EL (cell line): Measurements from ENCODE around the gene IL10RB.
"Not testable (repeated sequence)": the region's sequence is repeated elsewhere in the genome, so short reads cannot be mapped to it uniquely, and the experiment has no call there.

Experiments used
- DNase-seq: peaks from one replicate; pipeline ENCODE4 v3.0.0-alpha.2; 2016

IL10RB gene

DNA sequence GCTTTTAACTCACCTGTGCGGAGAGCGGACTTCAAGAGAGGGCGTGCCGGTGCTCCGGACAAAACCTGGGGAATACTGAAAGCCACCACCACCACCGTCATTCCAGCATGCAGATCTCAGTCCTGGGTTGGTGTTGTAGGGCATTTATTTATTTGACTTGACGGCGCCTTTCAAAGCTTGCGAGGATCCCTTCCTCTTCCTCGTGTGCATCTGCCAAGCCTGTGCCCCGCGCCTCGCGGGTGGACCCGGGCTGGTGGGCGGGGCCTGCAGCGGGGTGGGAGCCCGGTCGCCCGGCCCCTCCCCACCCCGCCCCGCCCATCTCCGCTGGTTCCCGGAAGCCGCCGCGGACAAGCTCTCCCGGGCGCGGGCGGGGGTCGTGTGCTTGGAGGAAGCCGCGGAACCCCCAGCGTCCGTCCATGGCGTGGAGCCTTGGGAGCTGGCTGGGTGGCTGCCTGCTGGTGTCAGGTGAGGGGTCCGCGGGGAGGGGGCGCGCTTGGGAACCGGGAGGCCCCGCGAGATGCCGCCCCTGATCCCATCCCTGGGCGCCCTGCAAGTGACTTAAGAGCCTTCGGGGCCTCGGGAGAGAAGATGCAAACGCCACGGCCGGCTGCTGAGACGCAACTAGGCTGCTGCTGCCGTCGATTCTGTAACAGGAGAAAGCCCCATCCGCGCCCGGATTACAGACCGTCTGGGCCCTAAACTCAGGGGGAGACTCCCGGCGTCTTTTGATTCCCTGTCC lies at the start of gene IL10RB:
Gene IL10RB (plus strand): TSS at position 318 of the 739 bp plus-strand sequence. CDS start 99 bp downstream, at position 417.
- peak; percentile 68 for DNase-seq

DNA sequence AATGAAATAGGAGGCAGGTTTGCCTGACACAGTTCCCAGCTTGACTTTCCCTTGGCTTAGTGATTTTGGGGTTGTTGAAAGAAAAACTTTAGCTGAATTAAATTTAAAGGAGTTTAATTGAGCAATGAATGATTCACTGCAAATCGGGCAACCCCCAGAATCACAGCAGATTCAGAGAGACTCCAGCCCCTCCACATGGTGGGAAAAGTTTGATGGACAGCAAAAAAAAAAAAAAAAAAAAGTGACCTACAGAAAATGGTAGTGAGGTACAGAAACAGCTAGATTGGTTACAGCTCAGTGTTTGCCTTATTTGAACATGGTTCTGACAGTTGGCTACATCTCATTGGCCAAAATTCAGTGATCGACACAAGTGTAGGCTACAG lies 49.0 kb upstream of the IL10RB start:
- DNase-seq = no peak

DNA sequence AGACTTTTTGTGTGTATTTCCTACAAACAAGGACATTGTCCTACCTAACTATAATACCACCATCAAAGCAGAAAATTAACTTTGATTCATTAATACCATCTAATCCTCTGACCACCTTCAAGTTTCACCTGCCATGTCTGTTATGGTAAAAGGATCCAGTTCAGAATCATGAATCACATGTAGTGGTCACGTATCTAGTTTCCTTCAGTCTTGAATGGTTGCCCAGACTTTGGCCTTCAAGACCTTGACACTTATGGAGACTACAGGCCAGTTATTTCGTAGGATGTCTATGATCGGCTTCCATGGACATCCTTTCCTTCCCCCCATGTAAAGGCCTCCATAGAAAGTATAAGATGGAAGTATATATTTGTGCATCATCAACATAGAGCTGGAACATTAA lies 46.9 kb upstream of the IL10RB start:
- DNase-seq = no peak

DNA sequence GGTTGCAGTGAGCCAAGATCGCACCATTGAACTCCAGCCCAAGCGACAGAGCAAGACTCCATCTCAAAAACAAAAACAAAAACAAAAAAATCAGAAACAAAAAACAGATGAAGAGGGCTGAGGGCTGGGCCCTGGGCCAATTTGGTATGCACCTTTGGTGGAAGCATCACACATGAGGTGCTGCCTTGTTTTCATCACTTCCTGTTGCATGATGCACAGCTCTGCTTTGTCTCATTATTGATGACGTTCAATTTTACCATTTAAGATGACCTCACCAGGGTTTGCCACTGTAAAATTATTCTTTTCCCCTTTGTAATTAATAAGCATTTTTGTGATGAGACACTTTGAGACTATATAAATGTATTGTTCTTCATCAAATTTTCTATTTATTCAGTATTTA lies 46.2 kb upstream of the IL10RB start:
- DNase-seq = no peak

DNA sequence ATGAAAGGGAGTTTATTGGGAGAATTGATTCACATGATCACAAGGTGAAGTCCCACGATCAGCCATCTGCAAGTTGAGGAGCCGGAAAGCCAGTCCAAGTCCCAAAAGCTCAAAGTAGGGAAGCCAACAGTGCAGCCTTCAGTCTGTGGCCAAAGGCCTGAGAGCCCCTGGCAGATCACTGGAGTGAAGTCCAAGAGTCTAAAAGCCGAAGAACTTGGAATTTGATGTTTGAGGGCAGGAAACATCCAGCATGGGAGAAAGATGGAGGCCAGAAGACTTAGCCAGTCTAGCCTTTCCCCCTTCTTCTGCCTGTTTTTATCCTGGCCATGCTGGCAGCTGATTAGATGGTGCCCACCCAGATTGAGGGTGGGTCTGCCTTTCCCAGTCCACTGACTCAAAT lies 40.8 kb upstream of the IL10RB start:
- not testable (repeated sequence) for DNase-seq

DNA sequence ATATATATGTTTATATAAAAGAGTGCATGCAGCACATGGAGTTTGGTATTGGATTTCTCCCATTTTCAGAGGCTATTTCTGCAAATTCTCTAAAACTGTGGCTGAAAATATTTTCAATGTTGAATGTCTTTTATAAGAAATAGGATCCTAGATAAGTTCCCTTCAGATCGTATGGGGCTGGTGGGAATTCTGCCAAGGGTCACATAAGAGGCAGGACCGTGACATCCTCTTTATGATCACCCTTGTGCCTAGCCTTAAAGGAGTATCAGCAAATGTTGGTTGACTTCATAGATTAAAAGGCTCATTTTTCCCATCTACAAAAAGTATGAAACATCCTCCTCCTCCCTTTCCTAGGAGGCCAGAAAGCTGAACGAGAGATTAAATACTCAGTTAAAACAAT lies 37.7 kb upstream of the IL10RB start:
- DNase-seq = no peak

DNA sequence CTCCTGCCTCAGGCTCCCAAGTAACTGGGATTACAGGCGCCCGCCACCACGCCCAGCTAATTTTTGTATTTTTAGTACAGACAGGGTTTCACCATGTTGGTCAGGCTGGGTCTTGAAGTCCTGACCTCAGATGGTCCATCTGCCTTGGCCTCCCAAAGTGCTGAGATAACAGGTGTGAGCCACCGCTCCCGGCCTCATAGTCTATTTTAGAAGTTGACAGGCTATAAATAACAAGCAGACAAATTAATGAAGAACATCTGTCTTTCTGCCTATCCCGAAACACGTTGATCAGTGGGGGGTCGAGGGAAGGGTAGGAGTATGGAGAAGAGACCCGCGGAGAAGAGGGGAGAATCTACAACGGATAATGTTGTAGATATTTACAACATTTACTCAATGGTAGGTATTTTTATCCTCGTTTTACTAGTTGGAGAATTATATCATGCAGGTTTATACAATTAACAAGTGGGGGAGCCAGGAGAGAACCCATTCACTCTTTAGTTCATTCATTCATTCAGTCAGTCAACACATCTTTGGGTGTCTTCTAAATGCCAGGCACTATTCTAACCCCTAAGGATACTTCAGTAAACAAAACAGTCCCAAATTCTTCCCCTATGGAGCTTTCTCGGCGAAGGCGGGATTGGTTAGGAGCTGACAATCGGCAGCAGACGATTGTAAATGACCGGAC lies 36.9 kb upstream of the IL10RB start:
- DNase-seq = no peak

DNA sequence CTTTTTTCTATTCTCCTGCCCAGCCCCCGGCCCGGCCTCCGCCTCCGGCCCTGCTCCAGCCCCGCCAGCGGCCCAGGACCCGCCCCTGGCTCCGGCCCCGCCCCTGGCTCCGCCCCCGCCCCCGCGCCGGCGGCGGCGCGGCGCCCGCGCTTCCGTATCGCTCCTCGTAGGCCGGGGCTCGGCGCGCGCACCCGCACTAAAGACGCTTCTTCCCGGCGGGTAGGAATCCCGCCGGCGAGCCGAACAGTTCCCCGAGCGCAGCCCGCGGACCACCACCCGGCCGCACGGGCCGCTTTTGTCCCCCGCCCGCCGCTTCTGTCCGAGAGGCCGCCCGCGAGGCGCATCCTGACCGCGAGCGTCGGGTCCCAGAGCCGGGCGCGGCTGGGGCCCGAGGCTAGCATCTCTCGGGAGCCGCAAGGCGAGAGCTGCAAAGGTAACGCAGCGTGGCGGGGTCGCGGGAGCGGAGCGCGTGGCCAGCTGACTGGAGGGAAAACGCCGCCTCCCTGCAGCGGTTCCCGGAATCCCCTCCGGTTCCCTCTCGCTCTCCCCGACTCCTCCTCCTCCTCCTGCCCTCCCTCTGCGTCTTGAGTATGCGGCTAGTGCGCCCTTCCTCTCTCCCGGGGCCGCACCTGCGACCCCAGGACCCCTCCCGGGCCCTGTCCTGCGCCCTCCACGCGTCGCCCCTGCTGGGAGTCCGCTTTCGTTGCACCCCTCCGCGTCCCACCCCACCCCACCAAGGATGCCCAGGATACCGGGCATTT lies 36.2 kb upstream of the IL10RB start, which contains the start of gene IFNAR2:
Gene IFNAR2 (plus strand): TSS at position 155 of the 761 bp plus-strand sequence. CDS start 11,985 bp downstream, outside the sequence.
- peak; percentile 73 for DNase-seq

DNA sequence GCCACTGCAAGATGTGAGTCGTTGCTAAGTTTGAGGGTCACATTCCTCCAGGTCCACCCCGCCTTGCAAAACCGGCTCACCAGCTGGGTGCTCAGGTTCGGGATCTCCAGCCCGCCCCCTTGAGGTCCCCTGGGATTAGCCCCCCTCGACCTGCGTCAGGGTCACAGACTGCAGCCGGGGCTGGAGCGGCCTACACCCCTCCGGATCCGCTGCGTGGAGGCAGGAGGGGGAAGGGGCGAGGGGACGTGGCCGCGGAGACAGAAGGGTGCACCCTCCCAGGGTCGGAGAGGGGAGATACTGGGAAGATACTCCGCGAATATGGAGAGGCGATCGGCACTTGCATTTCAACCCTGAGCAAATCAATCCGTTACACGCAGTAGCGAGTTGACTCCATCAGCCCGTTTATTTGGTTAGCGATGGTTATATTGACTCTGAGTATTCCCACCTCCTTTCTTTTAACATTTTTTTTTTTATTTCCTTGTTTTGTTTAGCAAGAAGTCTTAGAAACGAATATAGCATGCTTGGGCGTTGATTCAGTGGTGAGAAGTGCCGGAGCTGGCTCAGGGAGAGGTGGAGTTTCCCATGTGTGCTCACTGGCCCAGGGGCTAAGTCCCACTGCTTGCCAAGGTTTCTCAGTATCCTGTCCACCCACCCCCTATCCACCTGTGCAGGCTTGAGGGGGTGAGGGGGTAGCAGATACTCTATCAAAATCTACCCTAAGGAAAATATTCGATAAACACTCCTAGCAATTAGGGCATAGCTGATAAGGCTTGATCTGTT lies 35.4 kb upstream of the IL10RB start:
- peak; percentile 57 for DNase-seq

DNA sequence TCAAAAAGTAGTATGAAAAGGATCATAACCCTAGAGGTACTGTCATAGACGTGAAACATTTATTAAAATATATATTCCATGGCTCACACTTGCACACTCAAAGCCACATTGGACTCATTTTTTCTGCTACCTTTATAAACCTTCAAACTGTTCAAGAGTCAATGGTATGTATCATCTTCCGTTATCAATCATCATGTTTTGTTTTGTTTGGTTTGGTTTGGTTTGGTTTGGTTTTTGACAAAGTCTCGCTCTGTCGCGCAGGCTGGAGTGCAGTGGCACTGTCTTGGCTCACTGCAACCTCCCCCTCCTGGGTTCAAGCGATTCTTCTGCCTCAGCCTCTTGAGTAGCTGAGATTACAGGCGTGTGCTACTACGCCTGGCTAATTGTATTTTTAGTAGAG lies 34.6 kb upstream of the IL10RB start:
- DNase-seq = no peak

DNA sequence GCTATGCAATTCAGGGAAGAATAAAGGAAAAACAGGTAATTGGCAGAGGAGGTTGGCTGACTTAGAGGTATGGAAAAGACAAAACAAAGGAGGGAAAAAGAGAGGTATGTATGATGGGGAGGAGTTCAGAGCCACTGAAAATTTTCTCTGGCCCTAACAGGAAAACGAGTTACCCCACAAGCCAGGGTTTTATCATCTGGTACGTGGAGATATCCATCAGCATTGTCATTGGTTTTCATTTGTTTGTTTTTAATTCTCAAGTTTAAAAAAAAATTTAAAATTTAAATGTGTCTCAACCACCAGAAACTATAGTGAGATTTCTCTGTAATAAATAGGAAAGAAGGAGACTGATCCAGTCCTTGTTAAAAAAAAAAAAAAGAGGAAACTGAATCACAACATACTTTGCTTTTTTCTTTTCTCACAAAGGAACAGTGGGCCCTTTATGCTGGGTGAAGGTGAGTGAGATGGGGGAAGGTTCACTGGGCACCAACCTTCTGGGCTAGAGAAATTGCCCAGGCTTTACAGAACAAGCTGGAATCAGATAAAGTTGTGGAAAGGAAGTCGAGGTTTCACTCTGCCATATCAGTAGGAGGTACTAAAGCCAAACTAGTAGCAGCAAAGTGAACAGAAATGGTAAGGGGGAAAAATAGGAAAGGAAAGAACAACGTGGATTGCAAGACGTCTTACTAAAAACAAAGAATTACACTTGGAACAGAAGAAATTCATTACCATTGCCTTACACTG lies 33.7 kb upstream of the IL10RB start:
- DNase-seq = no peak

DNA sequence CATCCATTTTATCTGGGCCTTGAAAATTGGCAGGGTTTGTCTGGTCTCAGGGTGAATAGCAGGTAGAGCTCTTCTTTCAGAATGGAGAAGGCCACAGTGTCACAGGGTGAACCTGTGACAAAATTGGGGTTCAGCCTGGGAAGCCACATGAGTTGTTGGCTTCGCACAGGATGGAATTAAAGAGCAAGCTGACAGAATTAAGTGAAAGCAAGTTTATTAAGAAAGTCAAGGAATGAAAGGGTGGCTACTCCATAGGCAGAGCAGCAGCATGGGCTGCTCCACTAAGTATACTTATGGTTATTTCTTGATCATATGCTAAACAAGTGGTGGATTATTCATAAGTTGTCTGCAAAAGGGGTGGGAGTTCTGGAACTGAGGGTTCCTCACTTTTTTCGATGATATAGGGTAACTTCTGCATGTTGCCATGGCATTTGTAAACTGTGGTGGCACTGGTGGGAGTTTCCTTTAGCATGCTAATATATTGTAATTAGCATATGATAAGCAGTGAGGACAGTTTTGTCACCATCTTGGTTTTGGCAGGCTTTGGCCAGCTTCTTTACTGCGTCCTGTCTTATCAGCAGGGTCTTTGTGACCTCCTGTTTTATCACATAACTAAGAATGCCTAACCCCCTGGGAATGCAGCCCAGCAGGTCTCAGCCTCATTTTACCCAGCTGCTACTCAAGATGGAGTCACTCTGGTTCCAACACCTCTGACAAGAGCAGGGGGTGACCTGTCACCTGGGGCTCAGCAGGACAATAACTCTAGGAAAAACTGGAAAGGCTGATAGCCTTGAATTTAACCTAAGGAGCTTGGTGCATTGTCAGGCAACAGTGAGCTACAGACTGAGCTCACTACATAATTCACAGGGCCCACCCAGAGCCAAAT lies 31.3 kb upstream of the IL10RB start:
- no peak for DNase-seq

DNA sequence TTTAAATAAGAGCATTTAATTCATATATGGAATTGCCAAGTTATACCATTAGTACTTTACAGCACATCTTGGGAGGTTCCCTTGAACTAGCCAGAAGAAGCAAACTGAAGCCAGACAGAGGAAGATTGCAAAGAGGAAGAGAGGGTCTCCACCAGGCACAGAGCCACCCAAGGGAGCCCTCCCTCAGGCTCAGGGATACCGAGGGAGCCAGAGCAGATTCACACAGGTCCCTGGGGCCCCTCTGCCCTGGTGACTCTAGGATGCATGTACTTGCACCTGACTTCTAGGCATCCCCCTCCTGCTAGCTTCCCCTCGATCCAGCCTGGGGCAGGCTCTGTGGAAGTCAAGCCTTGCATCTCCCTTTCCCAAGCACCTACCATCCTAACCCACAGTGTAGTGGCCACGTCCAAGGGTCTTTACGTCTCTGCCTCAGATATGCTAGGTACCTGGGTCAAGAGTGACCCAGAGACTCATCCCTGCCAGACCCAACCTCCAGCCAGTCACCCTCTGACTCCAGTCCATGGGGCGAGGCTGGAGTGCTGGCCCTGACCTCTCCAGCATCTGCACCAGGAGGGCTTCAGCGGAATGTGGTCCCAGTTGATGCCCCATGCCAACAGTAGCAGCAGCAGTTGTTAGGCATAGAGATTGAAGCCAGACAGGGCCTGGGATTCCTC lies 30.0 kb upstream of the IL10RB start:
- no peak for DNase-seq

DNA sequence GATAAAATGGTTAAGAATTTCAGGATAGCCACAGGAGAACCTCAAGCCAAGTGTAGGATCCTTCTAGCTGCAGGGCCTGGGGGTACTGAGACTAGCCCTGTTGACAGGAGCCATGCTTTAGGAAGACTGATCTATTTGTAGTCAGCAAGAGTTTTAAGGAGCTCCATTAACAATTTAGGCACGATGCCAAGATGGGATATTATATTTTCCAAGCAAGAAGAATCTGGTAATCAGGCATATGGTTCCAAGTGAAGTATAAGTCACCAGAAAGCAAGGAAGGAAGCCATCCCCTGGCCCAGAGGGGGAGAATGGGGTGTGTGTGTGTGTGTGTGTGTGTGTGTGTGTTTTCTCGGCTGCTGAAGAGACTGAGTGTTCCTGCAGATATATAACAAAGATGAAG lies 29.4 kb upstream of the IL10RB start:
- no peak for DNase-seq

DNA sequence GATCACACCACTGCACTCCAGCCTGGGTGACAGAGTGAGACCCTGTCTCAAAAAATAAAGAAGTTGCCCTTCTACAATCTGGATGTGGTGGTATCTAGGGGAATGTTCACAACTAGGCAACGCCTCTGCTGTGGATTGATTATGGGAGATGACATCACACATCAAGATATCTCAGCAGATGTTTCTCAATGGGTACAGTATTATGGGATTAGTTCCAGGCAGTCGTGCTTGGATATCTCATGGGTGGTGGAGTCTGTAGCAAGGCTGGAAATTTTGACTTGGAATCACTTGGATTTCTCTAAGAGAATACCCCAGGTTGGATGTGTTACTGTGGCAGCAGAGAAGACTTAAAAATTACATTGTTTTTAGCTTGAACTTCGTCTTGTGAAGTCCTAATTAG lies 28.7 kb upstream of the IL10RB start:
- DNase-seq = no peak

DNA sequence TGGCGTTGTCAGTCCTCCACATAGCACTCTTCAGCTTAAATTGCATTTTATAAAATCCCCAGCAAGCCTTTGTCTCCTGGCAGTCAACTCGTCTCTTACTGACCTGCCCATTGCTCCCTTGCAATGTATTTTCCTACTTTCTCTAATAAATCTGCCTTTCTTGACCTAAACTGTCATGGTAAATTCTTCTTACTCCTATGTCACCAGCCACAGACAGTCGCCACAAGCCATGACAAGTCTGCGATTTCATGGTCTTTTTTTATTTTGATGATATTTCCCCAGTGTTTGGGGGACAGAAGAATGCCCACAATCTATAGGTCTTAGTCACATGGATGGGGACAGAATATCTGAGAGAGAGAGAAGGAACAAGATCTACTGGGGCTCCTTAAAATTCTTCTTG lies 28.0 kb upstream of the IL10RB start:
- peak; percentile 16 for DNase-seq

DNA sequence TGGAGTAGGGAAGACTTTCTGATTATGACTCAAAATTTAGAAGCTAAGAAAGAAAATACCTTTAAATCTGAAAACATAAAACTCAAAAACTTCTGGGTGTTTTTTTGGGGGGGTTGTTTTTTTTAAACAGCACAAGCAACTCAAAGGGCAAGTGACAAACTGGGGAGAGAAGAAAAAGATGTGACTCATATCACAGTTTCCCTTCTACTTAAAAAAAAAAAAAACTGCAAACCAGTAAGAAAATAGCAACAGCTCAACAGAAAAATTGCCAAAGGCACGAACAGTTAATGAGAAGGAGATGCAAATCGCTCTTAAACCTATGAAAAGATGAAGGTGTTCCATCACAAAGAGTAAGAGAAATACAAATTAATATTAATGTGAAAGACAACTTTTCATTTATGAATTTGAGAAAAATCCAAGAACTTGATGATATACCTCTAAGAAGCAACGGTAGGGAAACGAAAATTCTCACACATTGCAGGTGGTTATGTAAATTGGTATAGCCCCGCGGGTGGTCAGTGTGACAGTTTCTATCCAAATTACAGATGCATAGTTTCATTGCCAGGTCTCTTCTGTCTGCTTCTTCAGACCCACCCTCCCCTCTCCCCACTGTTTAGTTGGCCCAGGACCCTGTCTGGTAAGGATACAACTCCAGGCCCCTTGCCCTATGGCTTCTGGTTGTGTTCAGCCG lies 27.5 kb upstream of the IL10RB start:
- no peak for DNase-seq

DNA sequence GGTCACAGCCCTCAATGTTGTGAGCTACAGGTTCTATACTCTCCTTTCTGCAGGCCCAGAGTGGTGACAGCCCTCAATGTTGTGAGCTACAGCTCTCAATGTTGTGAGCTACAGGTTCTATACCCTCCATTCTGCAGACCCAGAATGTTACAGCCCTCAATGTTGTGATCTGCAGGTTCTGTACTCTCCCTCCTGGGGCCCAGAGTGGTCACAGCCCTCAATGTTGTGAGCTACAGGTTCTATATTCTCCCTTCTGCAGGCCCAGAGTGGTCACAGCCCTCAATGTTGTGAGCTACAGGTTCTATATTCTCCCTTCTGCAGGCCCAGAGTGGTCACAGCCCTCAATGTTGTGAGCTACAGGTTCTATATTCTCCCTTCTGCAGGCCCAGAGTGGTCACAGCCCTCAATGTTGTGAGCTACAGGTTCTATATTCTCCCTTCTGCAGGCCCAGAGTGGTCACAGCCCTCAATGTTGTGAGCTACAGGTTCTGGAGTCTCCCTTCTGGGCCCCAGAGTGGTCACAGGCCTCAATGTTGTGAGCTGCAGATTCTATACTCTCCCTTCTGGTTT lies 26.5 kb upstream of the IL10RB start:
- not testable (repeated sequence) for DNase-seq

DNA sequence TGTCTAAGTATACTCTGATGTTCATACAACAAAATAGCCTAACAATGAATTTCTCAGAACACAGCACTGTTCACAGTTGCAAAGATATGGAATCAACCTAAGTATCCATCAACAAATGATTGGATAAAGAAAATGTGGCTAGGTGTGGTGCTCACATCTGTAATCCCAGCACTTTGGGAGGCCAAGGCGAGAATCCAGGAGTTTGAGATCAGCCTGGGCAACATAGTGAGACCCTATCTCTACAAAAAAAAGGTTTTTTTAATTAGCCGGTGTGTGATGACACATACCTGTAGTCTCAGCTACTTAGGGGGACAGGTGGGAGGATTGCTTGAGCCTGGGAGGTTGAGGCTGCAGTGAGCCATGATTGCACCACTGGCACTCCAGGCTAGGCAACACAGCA lies 25.8 kb upstream of the IL10RB start:
- DNase-seq = no peak

DNA sequence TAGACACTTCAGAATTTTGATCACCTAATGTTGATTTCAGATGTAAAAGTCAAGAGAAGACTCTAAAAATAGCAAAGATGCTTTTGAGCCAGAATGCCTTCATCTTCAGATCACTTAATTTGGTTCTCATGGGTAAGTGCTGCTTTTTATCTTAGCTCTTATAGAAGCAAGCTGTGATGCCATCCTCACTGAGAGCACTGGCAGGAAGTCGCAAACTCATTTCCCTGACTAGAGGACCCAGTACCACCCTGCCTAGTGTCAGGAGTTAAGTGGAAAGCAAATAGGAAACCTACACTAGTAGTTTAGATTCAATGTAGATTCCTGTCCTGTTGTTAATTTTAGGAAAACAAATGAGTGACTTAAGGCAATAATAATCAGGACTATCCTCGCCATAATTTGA lies 24.3 kb upstream of the IL10RB start:
- DNase-seq = no peak
